K562 (cell line): ENCODE measurements around the gene FASLG. TPM values are rescaled to one million over a fixed set of nuclear protein-coding genes. Genes with fewer than 3 reads are reported as not detected.

Experiments
- ARID3B ChIP-seq: fragments of 250-450 bp; sonication (Bioruptor Pico); IDR thresholded peaks from 2 replicates; pipeline ENCODE4 v1.4.0; 2020; ENCODE audit warnings: borderline replicate concordance
- ATF7 ChIP-seq: fragments of 450-650 bp; IDR thresholded peaks from 2 replicates; pipeline ENCODE4 v1.7.1; 2014; ENCODE audit warnings: mild to moderate bottlenecking, moderate library complexity
- GTF2F1 ChIP-seq: IDR thresholded peaks from 2 replicates; pipeline ENCODE4 v1.6.1; 2011; ENCODE audit warnings: low read depth, low read length, improper control_type of control experiment
- RNF2 ChIP-seq: sonication (generic); IDR thresholded peaks from 2 replicates; pipeline ENCODE4 v1.6.1; 2016
- SNIP1 ChIP-seq: fragments of 450-650 bp; IDR thresholded peaks from 2 replicates; pipeline ENCODE4 v1.7.1; 2017; ENCODE audit warnings: low read depth, mild to moderate bottlenecking
- STAG1 ChIP-seq: sonication (generic); formaldehyde crosslinking; IDR thresholded peaks from 2 replicates; pipeline ENCODE4 v1.5.0; 2020; ENCODE audit warnings: missing genetic modification reagents, borderline replicate concordance
- STAT6 ChIP-seq: sonication (generic); formaldehyde crosslinking; IDR thresholded peaks from 2 replicates; pipeline ENCODE4 v1.8.1; 2023; ENCODE audit warnings: mild to moderate bottlenecking, missing genetic modification reagents
- TCFL5 ChIP-seq: fragments of 250-450 bp; sonication (Bioruptor Pico); conservative IDR thresholded peaks from 2 replicates; pipeline ENCODE4 v1.6.1; 2021; ENCODE audit warnings: mild to moderate bottlenecking, moderate library complexity, matching md5 sums
- ZBTB34 ChIP-seq: fragments of 250-450 bp; sonication (Bioruptor Pico); IDR thresholded peaks from 2 replicates; pipeline ENCODE4 v1.8.0; 2021; ENCODE audit warnings: mild to moderate bottlenecking, moderate library complexity
- ZNF124 ChIP-seq: sonication (generic); formaldehyde crosslinking; IDR thresholded peaks from 2 replicates; pipeline ENCODE4 v1.8.1; 2022; ENCODE audit warnings: missing genetic modification reagents
- polyA plus RNA-seq, 8 experiments: library from polyadenylated mRNA; depleted of rRNA in 4 of 8; stranded (reverse) in 5 of 8; unstranded in 3 of 8; fragments of >200 nt; fragmentation: Nextera tagmentation in 2 of 8; fragmentation: Illumina TruSeq in 1 of 8; extraction: Ambion mirVana in 2 of 8; extraction: Trizol in 1 of 8; gene quantifications; 2 replicates each; pipeline versions ENCODE4 v1.2.1 to v1.2.3, GENCODE V29; 2011 to 2014; ENCODE audit warnings: inconsistent platforms in 1 of 8, missing spikeins in 1 of 8
- total RNA-seq, 7 experiments: library from RNA; depleted of rRNA in 6 of 7; stranded (reverse); fragments of >200 nt in 6 of 7; fragmentation: Illumina TruSeq in 2 of 7; extraction: Trizol in 2 of 7; gene quantifications; 2 replicates each; pipeline versions ENCODE4 v1.2.1 to v1.2.3, GENCODE V29; 2011 to 2021; ENCODE audit warnings: low replicate concordance in 1 of 7
- TF ChIP-seq, protein P1 (sequence below), 2 experiments: fragments of 150-350 bp in 1 of 2; IDR thresholded peaks; 2 replicates each; pipeline ENCODE4 v1.6.1; 2012 to 2016; ENCODE audit warnings: low read depth in 2 of 2, low read length in 2 of 2, mild to moderate bottlenecking in 1 of 2, moderate library complexity in 1 of 2

Gene FASLG
- total and polyA plus RNA-seq, 9 of the 15 experiments (the other 6 are each of a cell fraction or from before 2014, with no cell fraction given): not detected

- TF ChIP-seq STAG1: no peak
- no peak for TF ChIP-seq GTF2F1
- no peak for TF ChIP-seq SNIP1
- TF ChIP-seq, protein P1, sequence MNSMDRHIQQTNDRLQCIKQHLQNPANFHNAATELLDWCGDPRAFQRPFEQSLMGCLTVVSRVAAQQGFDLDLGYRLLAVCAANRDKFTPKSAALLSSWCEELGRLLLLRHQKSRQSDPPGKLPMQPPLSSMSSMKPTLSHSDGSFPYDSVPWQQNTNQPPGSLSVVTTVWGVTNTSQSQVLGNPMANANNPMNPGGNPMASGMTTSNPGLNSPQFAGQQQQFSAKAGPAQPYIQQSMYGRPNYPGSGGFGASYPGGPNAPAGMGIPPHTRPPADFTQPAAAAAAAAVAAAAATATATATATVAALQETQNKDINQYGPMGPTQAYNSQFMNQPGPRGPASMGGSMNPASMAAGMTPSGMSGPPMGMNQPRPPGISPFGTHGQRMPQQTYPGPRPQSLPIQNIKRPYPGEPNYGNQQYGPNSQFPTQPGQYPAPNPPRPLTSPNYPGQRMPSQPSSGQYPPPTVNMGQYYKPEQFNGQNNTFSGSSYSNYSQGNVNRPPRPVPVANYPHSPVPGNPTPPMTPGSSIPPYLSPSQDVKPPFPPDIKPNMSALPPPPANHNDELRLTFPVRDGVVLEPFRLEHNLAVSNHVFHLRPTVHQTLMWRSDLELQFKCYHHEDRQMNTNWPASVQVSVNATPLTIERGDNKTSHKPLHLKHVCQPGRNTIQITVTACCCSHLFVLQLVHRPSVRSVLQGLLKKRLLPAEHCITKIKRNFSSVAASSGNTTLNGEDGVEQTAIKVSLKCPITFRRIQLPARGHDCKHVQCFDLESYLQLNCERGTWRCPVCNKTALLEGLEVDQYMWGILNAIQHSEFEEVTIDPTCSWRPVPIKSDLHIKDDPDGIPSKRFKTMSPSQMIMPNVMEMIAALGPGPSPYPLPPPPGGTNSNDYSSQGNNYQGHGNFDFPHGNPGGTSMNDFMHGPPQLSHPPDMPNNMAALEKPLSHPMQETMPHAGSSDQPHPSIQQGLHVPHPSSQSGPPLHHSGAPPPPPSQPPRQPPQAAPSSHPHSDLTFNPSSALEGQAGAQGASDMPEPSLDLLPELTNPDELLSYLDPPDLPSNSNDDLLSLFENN (IDR thresholded peaks at IDR 0.05; ENCODE audit: low read depth in 2 of 2, low read length in 2 of 2): no peak
- TF ChIP-seq RNF2: no peak
- TF ChIP-seq TCFL5: no peak
- TF ChIP-seq STAT6 (CRISPR knock-in tag): no peak
- no peak for TF ChIP-seq ZBTB34 (CRISPR knock-in tag)
- no peak for TF ChIP-seq ZNF124
- TF ChIP-seq ATF7: no peak
- no peak for TF ChIP-seq ARID3B (CRISPR knock-in tag)
Observed at GRCh38 chr1:172671591-172671990, 12.7 kb downstream of the FASLG start (continued).
